GM13976 (cell line): ENCODE results near the gene PTPN6.

Experiments used
- DNase-seq: peaks from one replicate; pipeline ENCODE4 v3.0.0; 2012; ENCODE audit warnings: low spot score
- in situ Hi-C: fragments of 300-500 bp; cut with MboI; formaldehyde crosslinking; loops from one replicate; pipeline ENCODE4 v1.12.0; 2022; ENCODE audit warnings: low sequenced_read_pairs, mixed read lengths, inconsistent platforms; ENCODE audit not compliant: unreplicated experiment
- TF ChIP-seq, protein P1 (sequence below): IDR thresholded peaks from 2 replicates; pipeline ENCODE4 v1.5.1; 2012; ENCODE audit warnings: borderline replicate concordance, mild to moderate bottlenecking; ENCODE audit not compliant: insufficient read depth; ENCODE audit errors: extremely low read depth, missing control alignments, control extremely low read depth

Gene PTPN6

GRCh38 chr12:6909421-6910145, 41.6 kb upstream of the PTPN6 start:
- in situ Hi-C loops = no loop called here
- DNase-seq = no peak
- TF ChIP-seq, protein P1, sequence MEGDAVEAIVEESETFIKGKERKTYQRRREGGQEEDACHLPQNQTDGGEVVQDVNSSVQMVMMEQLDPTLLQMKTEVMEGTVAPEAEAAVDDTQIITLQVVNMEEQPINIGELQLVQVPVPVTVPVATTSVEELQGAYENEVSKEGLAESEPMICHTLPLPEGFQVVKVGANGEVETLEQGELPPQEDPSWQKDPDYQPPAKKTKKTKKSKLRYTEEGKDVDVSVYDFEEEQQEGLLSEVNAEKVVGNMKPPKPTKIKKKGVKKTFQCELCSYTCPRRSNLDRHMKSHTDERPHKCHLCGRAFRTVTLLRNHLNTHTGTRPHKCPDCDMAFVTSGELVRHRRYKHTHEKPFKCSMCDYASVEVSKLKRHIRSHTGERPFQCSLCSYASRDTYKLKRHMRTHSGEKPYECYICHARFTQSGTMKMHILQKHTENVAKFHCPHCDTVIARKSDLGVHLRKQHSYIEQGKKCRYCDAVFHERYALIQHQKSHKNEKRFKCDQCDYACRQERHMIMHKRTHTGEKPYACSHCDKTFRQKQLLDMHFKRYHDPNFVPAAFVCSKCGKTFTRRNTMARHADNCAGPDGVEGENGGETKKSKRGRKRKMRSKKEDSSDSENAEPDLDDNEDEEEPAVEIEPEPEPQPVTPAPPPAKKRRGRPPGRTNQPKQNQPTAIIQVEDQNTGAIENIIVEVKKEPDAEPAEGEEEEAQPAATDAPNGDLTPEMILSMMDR = no peak

GRCh38 chr12:6912164-6912935, 38.8 kb upstream of the PTPN6 start:
- DNase-seq = no peak
- in situ Hi-C loops = no loop called here
- TF ChIP-seq, protein P1 = no peak

DNA sequence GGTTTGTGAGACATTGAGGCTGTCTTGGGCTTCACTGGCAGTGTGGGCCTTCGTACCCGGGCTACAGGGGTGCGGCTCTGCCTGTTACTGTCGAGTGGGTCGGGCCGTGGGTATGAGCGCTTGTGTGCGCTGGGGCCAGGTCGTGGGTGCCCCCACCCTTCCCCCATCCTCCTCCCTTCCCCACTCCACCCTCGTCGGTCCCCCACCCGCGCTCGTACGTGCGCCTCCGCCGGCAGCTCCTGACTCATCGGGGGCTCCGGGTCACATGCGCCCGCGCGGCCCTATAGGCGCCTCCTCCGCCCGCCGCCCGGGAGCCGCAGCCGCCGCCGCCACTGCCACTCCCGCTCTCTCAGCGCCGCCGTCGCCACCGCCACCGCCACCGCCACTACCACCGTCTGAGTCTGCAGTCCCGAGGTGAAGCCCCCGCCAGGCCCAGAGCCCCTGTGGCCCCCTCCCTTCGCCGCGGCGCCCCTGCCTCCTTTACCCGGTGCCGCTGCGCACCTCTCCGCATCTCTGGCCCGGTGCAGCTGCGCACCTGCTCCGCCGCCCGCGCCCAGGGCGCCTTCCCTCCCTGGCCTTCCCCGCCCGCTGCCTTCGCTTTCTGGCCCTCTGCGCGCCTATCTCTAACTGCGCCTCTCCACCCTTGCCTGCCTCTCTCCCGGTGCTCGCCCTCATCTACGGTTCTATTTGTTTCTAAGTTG, 36.8 kb upstream of the PTPN6 start, which contains the start of gene ENO2:
ENO2 (plus strand) TSS at position 335 of the 701 bp plus-strand sequence. CDS start 1,253 bp downstream, outside the sequence.
- TF ChIP-seq, protein P1 = no peak
- in situ Hi-C loops = no loop called here
- peak; percentile 90 for DNase-seq

GRCh38 chr12:6914947-6915788, 36.0 kb upstream of the PTPN6 start:
- TF ChIP-seq, protein P1 = no peak
- in situ Hi-C loops = no loop called here
- DNase-seq = peak; percentile 72

- TF ChIP-seq, protein P1 = no peak
- in situ Hi-C loops = no loop called here
- DNase-seq = no peak
These were observed 35.3 kb upstream of the PTPN6 start for GRCh38 chr12:6915789-6916285.
